Measurements from ENCODE around the gene SUPV3L1. TPM values are rescaled to one million over a fixed set of nuclear protein-coding genes. Genes with fewer than 3 reads are reported as not detected.
"Not testable (repeated sequence)": the region's sequence is repeated elsewhere in the genome, so short reads cannot be mapped to it uniquely, and the experiment has no call there.

The SUPV3L1 gene
- total RNA-seq, 1 experiment from 2014 or later, result 37.6 TPM

- Histone ChIP-seq H3K9me2 (replicated peaks; ENCODE audit: insufficient read depth, low read length) (no peaks in the 10 kb centered on the region), H3K36me3 (ENCODE audit: insufficient read depth, low read length) (no peaks in the 10 kb centered on the region), H3K27ac (ENCODE audit: low read length) (no peak overlapping the region), H4K20me1 (ENCODE audit: insufficient read depth, low read depth, low read length) (no peaks in the 10 kb centered on the region), H3K4me2 (ENCODE audit: low read depth, low read length, poor library complexity, severe bottlenecking) (no peak overlapping the region), H3K4me1 (ENCODE audit: low read length) (no peaks in the 10 kb centered on the region), H3K27me3 (ENCODE audit: low read length) (no peaks in the 10 kb centered on the region), H2AFZ (ENCODE audit: low read length) (no peak overlapping the region), H3K9me3 (ENCODE audit: low read length) (no peaks in the 10 kb centered on the region), H3K9ac (ENCODE audit: low read length) (no peak overlapping the region), H3K79me2 (ENCODE audit: low read length) (no peaks in the 10 kb centered on the region), H3K4me3 (ENCODE audit: low read length) (no peak overlapping the region)
- no peak for DNase-seq
Measured at GRCh38 chr10:69246581-69247312, 66.7 kb downstream of the SUPV3L1 start.

- H3K9me2 ChIP-seq (replicated peaks; ENCODE audit: insufficient read depth, low read length), result no peaks in the 10 kb centered on the region
- no peak overlapping the region for H3K4me2 ChIP-seq (ENCODE audit: low read depth, low read length, poor library complexity, severe bottlenecking)
- no peaks in the 10 kb centered on the region for H4K20me1 ChIP-seq (ENCODE audit: insufficient read depth, low read depth, low read length)
- H3K27me3 ChIP-seq (ENCODE audit: low read length), result no peaks in the 10 kb centered on the region
- no peaks in the 10 kb centered on the region for H3K79me2 ChIP-seq (ENCODE audit: low read length)
- no peaks in the 10 kb centered on the region for H3K4me1 ChIP-seq (ENCODE audit: low read length)
- no peak overlapping the region for H3K4me3 ChIP-seq (ENCODE audit: low read length)
- DNase-seq, result no peak
- no peaks in the 10 kb centered on the region for H3K36me3 ChIP-seq (ENCODE audit: insufficient read depth, low read length)
- no peak overlapping the region for H3K27ac ChIP-seq (ENCODE audit: low read length)
- no peaks in the 10 kb centered on the region for H3K9me3 ChIP-seq (ENCODE audit: low read length)
- H2AFZ ChIP-seq (ENCODE audit: low read length), result no peak overlapping the region
- H3K9ac ChIP-seq (ENCODE audit: low read length), result no peak overlapping the region
Measured at GRCh38 chr10:69247313-69247710, 67.3 kb downstream of the SUPV3L1 start.

DNA sequence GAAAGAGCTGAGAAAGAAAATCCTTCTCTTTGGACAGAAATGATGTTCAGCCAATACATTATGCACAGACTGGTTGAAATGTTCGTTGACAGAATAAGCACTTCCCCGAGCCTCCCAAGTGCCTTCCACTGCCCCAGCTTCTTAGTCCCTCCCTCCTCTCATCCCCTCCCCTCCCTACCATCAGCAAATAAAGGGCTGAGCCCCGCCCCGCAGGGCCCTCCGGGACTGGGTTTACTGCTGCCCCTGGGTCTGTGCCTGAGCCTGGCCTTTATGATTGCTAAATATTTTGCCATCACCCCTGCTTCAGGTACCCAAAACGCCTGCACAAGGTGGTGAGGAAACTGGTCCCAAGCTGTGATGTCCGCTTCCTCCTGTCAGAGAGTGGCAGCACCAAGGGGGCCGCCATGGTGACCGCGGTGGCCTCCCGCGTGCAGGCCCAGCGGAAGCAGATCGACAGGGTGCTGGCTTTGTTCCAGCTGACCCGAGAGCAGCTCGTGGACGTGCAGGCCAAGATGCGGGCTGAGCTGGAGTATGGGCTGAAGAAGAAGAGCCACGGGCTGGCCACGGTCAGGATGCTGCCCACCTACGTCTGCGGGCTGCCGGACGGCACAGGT is 68.2 kb downstream of the SUPV3L1 start:
- Histone ChIP-seq H3K9me3 (ENCODE audit: low read length) (no peaks in the 10 kb centered on the region), H3K4me3 (ENCODE audit: low read length) (no peak overlapping the region), H2AFZ (ENCODE audit: low read length) (no peak overlapping the region), H3K79me2 (ENCODE audit: low read length) (no peaks in the 10 kb centered on the region), H3K4me1 (ENCODE audit: low read length) (no peaks in the 10 kb centered on the region), H3K27ac (ENCODE audit: low read length) (no peak overlapping the region), H3K9me2 (replicated peaks; ENCODE audit: insufficient read depth, low read length) (no peaks in the 10 kb centered on the region), H3K9ac (ENCODE audit: low read length) (no peak overlapping the region), H3K27me3 (ENCODE audit: low read length) (no peaks in the 10 kb centered on the region), H4K20me1 (ENCODE audit: insufficient read depth, low read depth, low read length) (no peaks in the 10 kb centered on the region), H3K4me2 (ENCODE audit: low read depth, low read length, poor library complexity, severe bottlenecking) (no peak overlapping the region), H3K36me3 (ENCODE audit: insufficient read depth, low read length) (no peaks in the 10 kb centered on the region)
- DNase-seq, result no peak

DNA sequence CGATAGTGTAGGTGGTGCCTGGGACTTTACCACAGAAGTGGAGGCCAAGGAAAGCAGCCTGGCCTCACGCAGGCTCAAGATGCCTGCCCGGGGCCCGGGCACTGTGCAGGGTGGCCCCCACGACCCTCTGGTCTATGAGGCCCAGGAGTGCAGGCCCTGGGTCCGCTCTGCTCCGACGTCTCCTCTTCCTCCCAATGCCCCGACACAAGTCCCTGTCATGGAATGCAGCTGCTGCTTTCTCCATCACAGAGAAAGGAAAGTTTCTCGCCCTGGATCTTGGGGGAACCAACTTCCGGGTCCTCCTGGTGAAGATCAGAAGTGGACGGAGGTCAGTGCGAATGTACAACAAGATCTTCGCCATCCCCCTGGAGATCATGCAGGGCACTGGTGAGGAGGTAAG is 70.0 kb downstream of the SUPV3L1 start:
- Histone ChIP-seq H3K79me2 (ENCODE audit: low read length) (no peaks in the 10 kb centered on the region), H3K4me3 (ENCODE audit: low read length) (no peak overlapping the region), H3K4me2 (ENCODE audit: low read depth, low read length, poor library complexity, severe bottlenecking) (no peak overlapping the region), H3K27me3 (ENCODE audit: low read length) (no peaks in the 10 kb centered on the region), H3K9ac (ENCODE audit: low read length) (no peak overlapping the region), H3K9me2 (replicated peaks; ENCODE audit: insufficient read depth, low read length) (no peaks in the 10 kb centered on the region), H3K27ac (ENCODE audit: low read length) (no peak overlapping the region), H3K4me1 (ENCODE audit: low read length) (no peaks in the 10 kb centered on the region), H3K36me3 (ENCODE audit: insufficient read depth, low read length) (no peaks in the 10 kb centered on the region), H4K20me1 (ENCODE audit: insufficient read depth, low read depth, low read length) (no peaks in the 10 kb centered on the region), H2AFZ (ENCODE audit: low read length) (no peak overlapping the region), H3K9me3 (ENCODE audit: low read length) (no peaks in the 10 kb centered on the region)
- DNase-seq, result no peak

DNA sequence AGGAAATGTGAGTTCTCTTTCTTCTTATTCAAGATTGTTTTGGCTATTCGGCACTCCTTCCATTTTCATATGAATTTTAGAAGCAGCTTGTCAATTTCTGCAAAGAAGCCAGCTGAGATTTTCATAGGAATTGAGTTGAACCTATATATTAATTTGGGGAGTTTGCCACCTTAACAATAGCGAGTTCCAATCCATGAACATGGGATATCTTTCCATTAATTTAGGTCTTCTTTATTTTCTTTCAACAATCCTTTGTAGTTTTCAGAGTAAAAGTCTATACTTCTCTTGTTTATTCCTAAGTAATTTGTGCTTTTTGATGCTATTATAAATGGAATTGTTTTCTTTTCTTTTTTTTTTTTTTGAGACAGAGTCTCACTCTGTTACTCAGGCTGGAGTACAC is 71.4 kb downstream of the SUPV3L1 start:
- H3K4me3 ChIP-seq (ENCODE audit: low read length); H3K79me2 ChIP-seq (ENCODE audit: low read length); H3K4me1 ChIP-seq (ENCODE audit: low read length); H3K9me3 ChIP-seq (ENCODE audit: low read length); H3K9me2 ChIP-seq (replicated peaks; ENCODE audit: insufficient read depth, low read length); H3K27ac ChIP-seq (ENCODE audit: low read length); DNase-seq; H4K20me1 ChIP-seq (ENCODE audit: insufficient read depth, low read depth, low read length); H3K27me3 ChIP-seq (ENCODE audit: low read length); H3K4me2 ChIP-seq (ENCODE audit: low read depth, low read length, poor library complexity, severe bottlenecking); H3K36me3 ChIP-seq (ENCODE audit: insufficient read depth, low read length); H2AFZ ChIP-seq (ENCODE audit: low read length); H3K9ac ChIP-seq (ENCODE audit: low read length): not testable (repeated sequence)

DNA sequence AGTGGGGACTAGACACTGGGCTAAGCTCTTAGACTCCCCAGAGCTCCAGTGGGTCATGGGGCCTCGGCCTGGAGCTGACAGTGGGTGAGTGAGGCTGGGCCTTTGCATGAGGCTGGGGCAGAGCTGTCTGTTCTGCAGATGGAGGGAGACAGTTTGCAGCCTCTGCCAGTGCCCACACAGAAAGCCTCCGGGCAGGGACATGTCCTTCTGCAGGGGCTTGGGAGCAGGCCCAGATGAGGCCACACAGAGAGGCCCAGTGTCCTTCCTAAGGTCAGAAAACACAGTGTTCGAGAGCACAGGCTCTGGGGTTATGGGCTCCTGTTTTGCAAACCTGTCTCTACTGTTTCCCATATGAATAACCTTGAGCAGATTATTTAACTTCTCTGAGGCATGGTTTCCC is 73.1 kb downstream of the SUPV3L1 start:
- no peak overlapping the region for H3K4me3 ChIP-seq (ENCODE audit: low read length)
- H3K4me1 ChIP-seq (ENCODE audit: low read length), result no peaks in the 10 kb centered on the region
- H3K9ac ChIP-seq (ENCODE audit: low read length), result no peak overlapping the region
- no peaks in the 10 kb centered on the region for H3K36me3 ChIP-seq (ENCODE audit: insufficient read depth, low read length)
- H3K4me2 ChIP-seq (ENCODE audit: low read depth, low read length, poor library complexity, severe bottlenecking), result no peak overlapping the region
- no peak overlapping the region for H2AFZ ChIP-seq (ENCODE audit: low read length)
- H3K27ac ChIP-seq (ENCODE audit: low read length), result no peak overlapping the region
- H3K9me2 ChIP-seq (replicated peaks; ENCODE audit: insufficient read depth, low read length), result no peaks in the 10 kb centered on the region
- H3K9me3 ChIP-seq (ENCODE audit: low read length), result no peaks in the 10 kb centered on the region
- no peaks in the 10 kb centered on the region for H4K20me1 ChIP-seq (ENCODE audit: insufficient read depth, low read depth, low read length)
- no peaks in the 10 kb centered on the region for H3K79me2 ChIP-seq (ENCODE audit: low read length)
- DNase-seq, result no peak
- no peaks in the 10 kb centered on the region for H3K27me3 ChIP-seq (ENCODE audit: low read length)

DNA sequence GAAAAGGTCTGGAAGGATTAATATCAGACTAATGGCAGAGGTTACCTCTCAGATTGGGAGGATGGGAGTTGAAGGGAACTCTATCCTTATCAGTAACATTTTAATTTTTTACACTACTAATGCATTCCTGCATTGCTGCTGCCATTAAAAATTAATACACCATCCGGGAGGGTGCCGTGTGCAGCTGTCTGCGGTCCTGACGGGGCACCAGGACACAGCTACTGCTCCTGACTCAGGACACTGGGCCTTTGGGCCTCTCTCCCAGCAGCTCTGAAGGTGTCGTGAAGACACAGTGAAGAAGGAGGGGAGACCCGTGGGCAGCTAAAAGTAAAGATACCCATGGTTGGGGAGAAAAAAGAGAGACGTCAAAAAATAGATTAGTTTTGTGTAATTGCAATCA is 74.8 kb downstream of the SUPV3L1 start:
- no peaks in the 10 kb centered on the region for H3K27me3 ChIP-seq (ENCODE audit: low read length)
- H3K4me1 ChIP-seq (ENCODE audit: low read length), result no peaks in the 10 kb centered on the region
- H3K9me2 ChIP-seq (replicated peaks; ENCODE audit: insufficient read depth, low read length), result no peaks in the 10 kb centered on the region
- H3K36me3 ChIP-seq (ENCODE audit: insufficient read depth, low read length), result no peaks in the 10 kb centered on the region
- H3K4me2 ChIP-seq (ENCODE audit: low read depth, low read length, poor library complexity, severe bottlenecking), result no peak overlapping the region
- DNase-seq, result no peak
- H2AFZ ChIP-seq (ENCODE audit: low read length), result no peak overlapping the region
- H3K9ac ChIP-seq (ENCODE audit: low read length), result no peak overlapping the region
- no peaks in the 10 kb centered on the region for H3K9me3 ChIP-seq (ENCODE audit: low read length)
- H3K4me3 ChIP-seq (ENCODE audit: low read length), result no peak overlapping the region
- no peaks in the 10 kb centered on the region for H4K20me1 ChIP-seq (ENCODE audit: insufficient read depth, low read depth, low read length)
- H3K79me2 ChIP-seq (ENCODE audit: low read length), result no peaks in the 10 kb centered on the region
- H3K27ac ChIP-seq (ENCODE audit: low read length), result no peak overlapping the region
